SK-N-SH treated with all-trans-retinoic acid at 6 μM for 48 hours (cell line): Measurements from ENCODE around the gene RAD51AP1.

Experiments used
- ATAC-seq: fragments of 200-7000 bp; cut with Tn5 transposase; 3 replicates; pipeline ENCODE4 v1.9.1; 2020; ENCODE audit warnings: mild to moderate bottlenecking, moderate library complexity
- ARNTL ChIP-seq: fragments of 450-650 bp; formaldehyde crosslinking; IDR thresholded peaks from 2 replicates; pipeline ENCODE4 v1.5.0; 2020; ENCODE audit warnings: low read depth, mild to moderate bottlenecking, moderate library complexity, borderline replicate concordance
- BACH2 ChIP-seq: fragments of 250-450 bp; sonication (Bioruptor Pico); IDR thresholded peaks from 2 replicates; pipeline ENCODE4 v1.9.0; 2021; ENCODE audit warnings: mild to moderate bottlenecking, borderline replicate concordance
- CREB5 ChIP-seq: fragments of 250-450 bp; sonication (Bioruptor Pico); IDR thresholded peaks from 2 replicates; pipeline ENCODE4 v1.5.1; 2020; ENCODE audit warnings: low read depth, mild to moderate bottlenecking, moderate library complexity
- CSDC2 ChIP-seq: fragments of 250-450 bp; sonication (Bioruptor Pico); IDR thresholded peaks from 2 replicates; pipeline ENCODE4 v1.5.0; 2020; ENCODE audit warnings: mild to moderate bottlenecking, moderate library complexity
- CSRNP3 ChIP-seq: fragments of 250-450 bp; sonication (Bioruptor Pico); IDR thresholded peaks from 2 replicates; pipeline ENCODE4 v1.5.1; 2021; ENCODE audit warnings: mild to moderate bottlenecking, moderate library complexity
- ESRRG ChIP-seq: fragments of 250-450 bp; sonication (Bioruptor Pico); IDR thresholded peaks from 2 replicates; pipeline ENCODE4 v1.6.1; 2021; ENCODE audit warnings: mild to moderate bottlenecking
- GLIS3 ChIP-seq: fragments of 250-450 bp; sonication (Bioruptor Pico); IDR thresholded peaks from 2 replicates; pipeline ENCODE4 v1.5.0; 2020; ENCODE audit warnings: mild to moderate bottlenecking, moderate library complexity
- ISL1 ChIP-seq: fragments of 250-450 bp; sonication (Bioruptor Pico); IDR thresholded peaks from 2 replicates; pipeline ENCODE4 v2.1.2; 2022; ENCODE audit warnings: mild to moderate bottlenecking, moderate library complexity
- OSR1 ChIP-seq: fragments of 250-450 bp; sonication (Bioruptor Pico); IDR thresholded peaks from 2 replicates; pipeline ENCODE4 v1.8.0; 2022; ENCODE audit warnings: moderate library complexity, mild to moderate bottlenecking, inconsistent platforms
- PATZ1 ChIP-seq: fragments of 250-450 bp; sonication (Bioruptor Pico); IDR thresholded peaks from 2 replicates; pipeline ENCODE4 v1.8.0; 2020; ENCODE audit warnings: mild to moderate bottlenecking, moderate library complexity, borderline replicate concordance
- PPARA ChIP-seq: fragments of 250-450 bp; sonication (Bioruptor Pico); IDR thresholded peaks from 2 replicates; pipeline ENCODE4 v1.5.0; 2020; ENCODE audit warnings: mild to moderate bottlenecking, borderline replicate concordance
- RARB ChIP-seq: fragments of 250-450 bp; sonication (Bioruptor Pico); IDR thresholded peaks from 2 replicates; pipeline ENCODE4 v1.8.0; 2021; ENCODE audit warnings: mild to moderate bottlenecking, moderate library complexity
- SNAI2 ChIP-seq: fragments of 250-450 bp; sonication (Bioruptor Pico); IDR thresholded peaks from 2 replicates; pipeline ENCODE4 v1.5.0; 2020; ENCODE audit warnings: mild to moderate bottlenecking, moderate library complexity
- TCF4 ChIP-seq: fragments of 250-450 bp; sonication (Bioruptor Pico); IDR thresholded peaks from 2 replicates; pipeline ENCODE4 v1.8.0; 2021; ENCODE audit warnings: mild to moderate bottlenecking, moderate library complexity, borderline replicate concordance
- TOX ChIP-seq: fragments of 250-450 bp; sonication (Bioruptor Pico); IDR thresholded peaks from 2 replicates; pipeline ENCODE4 v1.8.0; 2021; ENCODE audit warnings: mild to moderate bottlenecking, moderate library complexity, borderline replicate concordance
- TSHZ2 ChIP-seq: fragments of 250-450 bp; sonication (Bioruptor Pico); IDR thresholded peaks from 2 replicates; pipeline ENCODE4 v1.5.0; 2020; ENCODE audit warnings: mild to moderate bottlenecking, moderate library complexity
- ZC3H10 ChIP-seq: fragments of 250-450 bp; sonication (Bioruptor Pico); IDR thresholded peaks from 2 replicates; pipeline ENCODE4 v1.5.1; 2021; ENCODE audit warnings: mild to moderate bottlenecking, moderate library complexity
- ZFP3 ChIP-seq: fragments of 250-450 bp; sonication (Bioruptor Pico); IDR thresholded peaks from 2 replicates; pipeline ENCODE4 v1.5.0; 2020; ENCODE audit warnings: mild to moderate bottlenecking, moderate library complexity
- ZNF565 ChIP-seq: fragments of 450-650 bp; formaldehyde crosslinking; conservative IDR thresholded peaks from 2 replicates; pipeline ENCODE4 v1.5.0; 2020; ENCODE audit warnings: low read depth, mild to moderate bottlenecking, moderate library complexity
- ZNF8 ChIP-seq: fragments of 450-650 bp; formaldehyde crosslinking; IDR thresholded peaks from 2 replicates; pipeline ENCODE4 v1.5.0; 2020; ENCODE audit warnings: mild to moderate bottlenecking, moderate library complexity

Gene RAD51AP1

DNA sequence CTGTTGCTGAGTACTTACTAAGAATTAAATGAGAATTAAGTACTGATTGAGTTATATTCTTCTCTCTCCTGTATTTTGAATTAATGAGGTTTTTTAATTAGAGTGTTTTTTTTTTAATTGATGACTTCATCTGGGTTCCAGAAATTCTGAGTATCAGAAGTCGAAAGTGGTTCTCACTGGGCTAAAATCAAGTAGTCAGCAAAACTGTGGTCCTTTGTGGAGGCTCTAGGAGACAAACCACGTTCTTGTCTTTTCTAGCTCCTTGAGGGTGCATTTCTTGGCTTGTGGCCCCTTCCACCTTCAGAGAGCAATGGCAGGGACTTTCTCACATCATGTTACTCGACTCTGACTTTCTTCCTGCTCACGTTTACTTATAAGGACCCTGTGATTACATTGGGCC lies 15.3 kb downstream of the RAD51AP1 start:
- no peak for TF ChIP-seq CSRNP3 (CRISPR knock-in tag)
- no peak for TF ChIP-seq GLIS3 (CRISPR knock-in tag)
- no peak for TF ChIP-seq ZFP3 (CRISPR knock-in tag)
- TF ChIP-seq BACH2, result no peak
- ATAC-seq, result no peak

- ATAC-seq, result no peak
- TF ChIP-seq PPARA (CRISPR knock-in tag) (no peak), ZNF565 (CRISPR knock-in tag) (no peak), ZC3H10 (CRISPR knock-in tag) (no peak), TCF4 (CRISPR knock-in tag) (no peak), ESRRG (no peak), ARNTL (CRISPR knock-in tag) (no peak), CREB5 (no peak), RARB (CRISPR knock-in tag) (no peak), GLIS3 (CRISPR knock-in tag) (no peak)
Measured at GRCh38 chr12:4555804-4556203, 17.1 kb downstream of the RAD51AP1 start.

GRCh38 chr12:4556735-4557530 lies 18.2 kb downstream of the RAD51AP1 start:
- TF ChIP-seq PPARA (CRISPR knock-in tag) (no peak), ESRRG (no peak), ARNTL (CRISPR knock-in tag) (no peak), ISL1 (CRISPR knock-in tag) (no peak), CSDC2 (CRISPR knock-in tag) (no peak), ZNF8 (CRISPR knock-in tag) (no peak), PATZ1 (CRISPR knock-in tag) (no peak), BACH2 (no peak)
- no peak for ATAC-seq

DNA sequence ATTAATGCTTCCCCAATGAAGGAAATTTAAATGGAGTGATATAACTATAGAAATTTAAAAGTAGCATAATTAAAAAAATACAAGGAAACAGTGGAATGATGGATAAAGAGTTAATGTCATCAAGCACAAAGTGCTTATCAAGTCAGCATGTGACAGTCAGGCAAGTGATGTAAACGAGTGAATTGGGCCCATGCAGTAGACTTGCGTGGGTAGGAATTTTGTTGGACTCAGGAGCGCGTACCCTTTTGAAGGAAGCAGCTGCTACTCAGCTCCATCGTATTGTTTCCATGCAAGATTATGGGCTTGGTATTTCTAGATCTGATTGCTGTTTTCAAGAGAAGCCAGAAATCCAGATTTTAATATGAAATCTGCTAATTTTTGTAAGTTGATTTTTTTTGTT lies 18.9 kb downstream of the RAD51AP1 start:
- TF ChIP-seq TSHZ2 (CRISPR knock-in tag) (no peak), ARNTL (CRISPR knock-in tag) (no peak), ZNF8 (CRISPR knock-in tag) (no peak), TOX (CRISPR knock-in tag) (no peak), OSR1 (CRISPR knock-in tag) (no peak), ZNF565 (CRISPR knock-in tag) (no peak), ZFP3 (CRISPR knock-in tag) (no peak), SNAI2 (CRISPR knock-in tag) (no peak), GLIS3 (CRISPR knock-in tag) (no peak)

More for the DNA sequence above, 18.9 kb downstream of the RAD51AP1 start:
- no peak for ATAC-seq
